MCF 10A (cell line): Measurements from ENCODE around the gene ISL2. TPM values are rescaled to one million over a fixed set of nuclear protein-coding genes. Genes with fewer than 3 reads are reported as not detected.

Experiments
- BruUV-seq: library from RNA; stranded (reverse); fragments of 400-500 nt; replicated peaks from 2 replicates; lab custom pipeline; 2021; lab: Mats Ljungman, UMichigan
- CTCF ChIA-PET: fragments of 300-600 bp; sonication (Branson Sonifier 250); formaldehyde crosslinking; extraction: SDS; loops from one replicate; lab custom pipeline; 2021; ENCODE audit warnings: antibody characterized with exemption, inconsistent platforms; lab: Yijun Ruan, JAX
- POLR2A ChIA-PET: fragments of 300-600, 350-650 bp; sonication (Branson Sonifier 250); formaldehyde crosslinking; extraction: SDS; loops from one replicate; lab custom pipeline; 2020; ENCODE audit warnings: antibody characterized with exemption, inconsistent platforms; lab: Yijun Ruan, JAX
- DNase-seq: peaks from one replicate; pipeline ENCODE4 v3.0.0-alpha.2; 2018; ENCODE audit not compliant: unreplicated experiment
- H3K27ac Mint-ChIP-seq: one replicate; pipeline ENCODE4 v1.8.0; 2022; ENCODE audit warnings: mild to moderate bottlenecking, low read depth, mixed read lengths; ENCODE audit not compliant: unreplicated experiment
- H3K27me3 Mint-ChIP-seq: one replicate; pipeline ENCODE4 v1.8.0; 2022; ENCODE audit warnings: mixed read lengths; ENCODE audit not compliant: insufficient read depth, unreplicated experiment
- H3K36me3 Mint-ChIP-seq: one replicate; pipeline ENCODE4 v1.8.0; 2022; ENCODE audit warnings: mild to moderate bottlenecking, moderate library complexity, mixed read lengths; ENCODE audit not compliant: insufficient read depth, unreplicated experiment
- H3K4me1 Mint-ChIP-seq: one replicate; pipeline ENCODE4 v1.8.0; 2022; ENCODE audit warnings: mixed read lengths; ENCODE audit not compliant: insufficient read depth, unreplicated experiment
- H3K4me3 Mint-ChIP-seq: one replicate; pipeline ENCODE4 v1.8.0; 2022; ENCODE audit warnings: mild to moderate bottlenecking, moderate library complexity, mixed read lengths; ENCODE audit not compliant: unreplicated experiment
- H3K9me3 Mint-ChIP-seq: one replicate; pipeline ENCODE4 v1.8.0; 2022; ENCODE audit warnings: mixed read lengths; ENCODE audit not compliant: unreplicated experiment
- intact Hi-C: fragments of 100-400 bp; cut with micrococcal nuclease; formaldehyde crosslinking; loops from 2 replicates; pipeline ENCODE4 v1.14.1; 2022
- total RNA-seq: library from RNA; stranded (reverse); gene quantifications from 2 replicates; pipeline ENCODE4 v1.2.3, GENCODE V29; 2022
- TF ChIP-seq, protein P1 (sequence below): fragments of 200-600 bp; IDR thresholded peaks from one replicate; pipeline ENCODE4 v1.8.0; 2022; ENCODE audit warnings: antibody characterized with exemption, mild to moderate bottlenecking; ENCODE audit not compliant: unreplicated experiment

The ISL2 gene
- total RNA-seq, 1 experiment from 2014 or later, result not detected

DNA sequence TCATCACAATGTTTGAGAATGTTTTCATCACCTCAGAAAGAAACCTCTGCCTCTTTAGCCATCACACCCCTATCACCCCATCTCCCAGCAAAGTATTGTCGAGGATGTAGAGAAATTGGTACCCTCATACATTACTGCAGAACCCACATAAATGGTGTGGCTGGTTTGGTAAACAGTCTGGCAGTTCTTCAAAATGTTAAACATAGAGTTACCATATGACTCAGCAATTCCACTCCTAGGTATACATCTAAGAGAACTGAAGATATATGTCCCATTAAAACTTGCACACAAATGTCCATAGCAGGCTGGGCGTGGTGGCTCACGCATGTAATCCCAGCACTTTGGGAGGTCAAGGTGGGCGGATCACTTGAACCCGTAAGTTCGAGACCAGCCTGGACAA is 16.6 kb upstream of the ISL2 start:
- BruUV-seq, result no TSS peak
- intact Hi-C loops, result no loop called here
- H3K4me1 Mint-ChIP-seq, result no peaks in the 10 kb centered on the region

DNA sequence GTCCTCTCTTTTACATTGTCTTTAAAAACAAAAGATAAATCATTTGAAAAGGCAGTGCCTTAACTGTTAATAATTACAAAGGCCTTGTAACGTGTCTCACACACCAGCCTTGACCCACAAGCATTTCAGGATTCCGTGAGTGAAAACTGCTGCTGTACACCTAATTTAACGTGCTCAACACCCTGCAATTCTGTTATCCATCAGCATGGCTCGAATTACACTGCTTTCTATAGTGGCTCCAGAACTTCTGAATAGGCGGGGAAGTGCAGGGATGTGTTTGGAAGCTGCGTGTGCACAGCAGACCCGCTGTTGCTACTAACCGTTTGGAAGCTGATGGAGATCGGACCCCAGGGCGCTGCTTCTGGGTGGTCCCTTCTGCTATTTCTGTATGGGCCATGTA is 15.4 kb upstream of the ISL2 start:
- BruUV-seq, result no TSS peak
- Mint-ChIP-seq H3K9me3 (no peaks in the 10 kb centered on the region), H3K27ac (no peak overlapping the region), H3K4me1 (no peaks in the 10 kb centered on the region), H3K4me3 (no peak overlapping the region), H3K36me3 (no peaks in the 10 kb centered on the region), H3K27me3 (no peaks in the 10 kb centered on the region)
- CTCF ChIA-PET, result no interaction called here
- TF ChIP-seq, protein P1, sequence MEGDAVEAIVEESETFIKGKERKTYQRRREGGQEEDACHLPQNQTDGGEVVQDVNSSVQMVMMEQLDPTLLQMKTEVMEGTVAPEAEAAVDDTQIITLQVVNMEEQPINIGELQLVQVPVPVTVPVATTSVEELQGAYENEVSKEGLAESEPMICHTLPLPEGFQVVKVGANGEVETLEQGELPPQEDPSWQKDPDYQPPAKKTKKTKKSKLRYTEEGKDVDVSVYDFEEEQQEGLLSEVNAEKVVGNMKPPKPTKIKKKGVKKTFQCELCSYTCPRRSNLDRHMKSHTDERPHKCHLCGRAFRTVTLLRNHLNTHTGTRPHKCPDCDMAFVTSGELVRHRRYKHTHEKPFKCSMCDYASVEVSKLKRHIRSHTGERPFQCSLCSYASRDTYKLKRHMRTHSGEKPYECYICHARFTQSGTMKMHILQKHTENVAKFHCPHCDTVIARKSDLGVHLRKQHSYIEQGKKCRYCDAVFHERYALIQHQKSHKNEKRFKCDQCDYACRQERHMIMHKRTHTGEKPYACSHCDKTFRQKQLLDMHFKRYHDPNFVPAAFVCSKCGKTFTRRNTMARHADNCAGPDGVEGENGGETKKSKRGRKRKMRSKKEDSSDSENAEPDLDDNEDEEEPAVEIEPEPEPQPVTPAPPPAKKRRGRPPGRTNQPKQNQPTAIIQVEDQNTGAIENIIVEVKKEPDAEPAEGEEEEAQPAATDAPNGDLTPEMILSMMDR, result no peak
- DNase-seq, result no peak
- intact Hi-C loops, result no loop called here
- POLR2A ChIA-PET, result no interaction called here

More for the DNA sequence above, 16.6 kb upstream of the ISL2 start:
- Mint-ChIP-seq H3K27ac (no peak overlapping the region), H3K36me3 (no peaks in the 10 kb centered on the region), H3K4me3 (no peak overlapping the region), H3K27me3 (no peaks in the 10 kb centered on the region), H3K9me3 (no peaks in the 10 kb centered on the region)
- DNase-seq, result no peak
- POLR2A ChIA-PET, result no interaction called here
- CTCF ChIA-PET, result interaction anchor here (0.8 to 1.1 kb wide), 2 partner anchors 10 to 155 kb away, joined by 3 to 4 read pairs; no protein-coding TSS in a partner anchor
- TF ChIP-seq, protein P1, result no peak

DNA sequence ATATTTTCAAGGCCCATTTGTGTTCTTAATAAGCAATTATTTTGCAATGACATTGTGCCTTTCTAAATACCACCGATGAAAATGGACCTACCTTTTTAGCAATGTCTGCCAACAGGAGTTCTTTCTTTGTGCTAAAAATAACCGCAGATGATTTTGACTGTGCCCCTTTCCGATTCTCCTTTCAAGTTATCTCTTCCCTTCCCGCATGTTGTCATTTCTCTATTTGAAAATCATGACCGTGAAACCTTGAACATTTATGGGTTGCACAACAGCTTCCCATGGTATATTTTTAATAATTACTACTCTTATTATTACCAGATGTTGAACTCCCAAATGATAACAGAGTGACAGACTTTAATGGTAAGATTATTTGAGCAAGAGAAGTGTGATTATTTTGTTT is 15.0 kb upstream of the ISL2 start:
- ChIA-PET CTCF (no interaction called here), POLR2A (no interaction called here)
- Mint-ChIP-seq H3K36me3 (no peaks in the 10 kb centered on the region), H3K27ac (no peak overlapping the region), H3K4me3 (no peak overlapping the region), H3K27me3 (no peaks in the 10 kb centered on the region), H3K9me3 (no peaks in the 10 kb centered on the region), H3K4me1 (no peaks in the 10 kb centered on the region)
- DNase-seq, result no peak
- BruUV-seq, result no TSS peak
- TF ChIP-seq, protein P1, result no peak
- intact Hi-C loops, result no loop called here

DNA sequence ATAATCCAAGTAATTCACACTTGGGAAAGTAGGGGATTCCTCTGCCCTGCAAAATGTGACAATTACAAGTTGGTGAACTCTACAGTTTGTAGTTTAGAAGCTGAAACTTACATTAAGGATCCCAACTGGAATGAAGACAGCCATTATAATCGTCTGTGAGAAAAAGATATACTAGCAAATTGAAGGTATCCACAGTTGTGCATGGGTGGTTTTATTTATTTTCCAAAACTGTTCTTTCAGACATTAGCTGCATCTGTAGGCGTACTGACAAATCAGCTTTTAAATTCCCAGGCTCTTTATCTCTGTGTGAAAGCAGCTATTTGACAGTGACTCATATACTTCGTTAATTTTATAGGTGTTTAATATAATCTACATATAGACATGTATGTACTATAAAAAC is 12.5 kb upstream of the ISL2 start:
- no peak overlapping the region for H3K27ac Mint-ChIP-seq
- TF ChIP-seq, protein P1, result no peak
- H3K4me3 Mint-ChIP-seq, result no peak overlapping the region
- H3K27me3 Mint-ChIP-seq, result no peaks in the 10 kb centered on the region
- intact Hi-C loops, result no loop called here
- BruUV-seq, result no TSS peak
- H3K9me3 Mint-ChIP-seq, result no peaks in the 10 kb centered on the region
- H3K4me1 Mint-ChIP-seq, result no peaks in the 10 kb centered on the region
- ChIA-PET CTCF (interaction anchor here (1.3 kb wide), 1 partner anchor 705 kb away, joined by 3 read pairs; no protein-coding TSS in a partner anchor), POLR2A (interaction anchor here (2.0 to 2.4 kb wide), 2 partner anchors 10 to 12 kb away, joined by 6 to 11 read pairs; partner anchors contain the start of gene ETFA)
- no peaks in the 10 kb centered on the region for H3K36me3 Mint-ChIP-seq
- no peak for DNase-seq
